Neural progenitor cell (in vitro differentiated cells): ENCODE measurements around the gene SMARCB1.

ENCODE experiments used
- EZH2 ChIP-seq: fragments of 200-600 bp; sonication (generic); IDR thresholded peaks from 2 replicates; pipeline ENCODE4 v1.6.1; 2017; ENCODE audit warnings: antibody characterized with exemption, mild to moderate bottlenecking, moderate library complexity
- EZH2phosphoT487 ChIP-seq: fragments of 200-600 bp; sonication (generic); IDR thresholded peaks from 2 replicates; pipeline ENCODE4 v1.6.1; 2017; ENCODE audit warnings: antibody characterized with exemption
- TF ChIP-seq, protein P1 (sequence below): fragments of 200-600 bp; sonication (generic); IDR thresholded peaks from 2 replicates; pipeline ENCODE4 v1.5.1; 2017; ENCODE audit warnings: antibody characterized with exemption, mild to moderate bottlenecking

- TF ChIP-seq, protein P1, sequence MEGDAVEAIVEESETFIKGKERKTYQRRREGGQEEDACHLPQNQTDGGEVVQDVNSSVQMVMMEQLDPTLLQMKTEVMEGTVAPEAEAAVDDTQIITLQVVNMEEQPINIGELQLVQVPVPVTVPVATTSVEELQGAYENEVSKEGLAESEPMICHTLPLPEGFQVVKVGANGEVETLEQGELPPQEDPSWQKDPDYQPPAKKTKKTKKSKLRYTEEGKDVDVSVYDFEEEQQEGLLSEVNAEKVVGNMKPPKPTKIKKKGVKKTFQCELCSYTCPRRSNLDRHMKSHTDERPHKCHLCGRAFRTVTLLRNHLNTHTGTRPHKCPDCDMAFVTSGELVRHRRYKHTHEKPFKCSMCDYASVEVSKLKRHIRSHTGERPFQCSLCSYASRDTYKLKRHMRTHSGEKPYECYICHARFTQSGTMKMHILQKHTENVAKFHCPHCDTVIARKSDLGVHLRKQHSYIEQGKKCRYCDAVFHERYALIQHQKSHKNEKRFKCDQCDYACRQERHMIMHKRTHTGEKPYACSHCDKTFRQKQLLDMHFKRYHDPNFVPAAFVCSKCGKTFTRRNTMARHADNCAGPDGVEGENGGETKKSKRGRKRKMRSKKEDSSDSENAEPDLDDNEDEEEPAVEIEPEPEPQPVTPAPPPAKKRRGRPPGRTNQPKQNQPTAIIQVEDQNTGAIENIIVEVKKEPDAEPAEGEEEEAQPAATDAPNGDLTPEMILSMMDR = no peak
- TF ChIP-seq EZH2phosphoT487 (no peak), EZH2 (no peak)
Observed at GRCh38 chr22:23874871-23875270, 88.1 kb downstream of the SMARCB1 start.
